ENCODE measurements around the gene FHIP2A.
"Not testable (repeated sequence)": the region's sequence is repeated elsewhere in the genome, so short reads cannot be mapped to it uniquely, and the experiment has no call there.

Gene FHIP2A

DNA sequence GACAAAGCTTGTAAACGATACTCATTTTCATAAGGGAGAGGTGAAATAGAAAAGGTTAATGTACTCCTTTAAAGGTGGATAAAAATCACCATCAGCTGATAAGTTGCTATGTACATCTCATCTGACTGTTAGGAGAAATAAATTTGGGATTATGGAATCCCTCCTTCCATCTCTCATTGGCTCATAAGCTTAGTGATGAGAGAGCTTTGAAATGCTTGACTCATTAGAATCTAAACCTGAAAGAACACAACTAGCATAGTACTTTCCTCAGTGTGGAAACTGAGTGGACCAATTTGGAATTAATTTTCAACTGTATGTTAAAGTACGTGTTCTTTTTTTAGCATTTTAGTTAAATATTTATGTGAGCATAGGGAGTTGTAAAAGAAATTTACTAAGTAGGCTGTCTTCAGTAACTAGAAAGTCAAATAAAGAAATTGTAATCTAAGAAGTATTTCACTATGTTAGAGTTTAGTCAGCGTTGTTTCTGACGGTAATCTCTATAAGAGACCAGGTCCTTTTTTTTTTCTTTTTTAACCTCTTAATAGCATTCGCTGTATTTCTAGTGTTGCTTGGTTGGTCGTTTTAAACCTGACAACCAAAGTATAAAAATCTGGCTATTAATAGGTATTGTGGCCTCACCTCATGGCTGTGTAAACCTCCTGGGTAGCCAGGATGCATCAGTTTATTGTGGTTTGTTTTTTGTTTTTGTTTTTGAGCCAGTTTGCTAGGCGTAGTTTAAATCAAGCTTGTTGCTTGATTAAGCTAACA is 34.4 kb downstream of the FHIP2A start:
- H3K27me3 ChIP-seq (ENCODE audit: insufficient read depth, low read length, poor library complexity): no peaks in the 10 kb centered on the region
- no peaks in the 10 kb centered on the region for H3K79me1 ChIP-seq (ENCODE audit: low read length)
- no peak overlapping the region for H2BK15ac ChIP-seq (replicated peaks; ENCODE audit: low read depth)
- no peak overlapping the region for H3K27ac ChIP-seq (ENCODE audit: low read depth, low read length)
- no peak overlapping the region for H3K23ac ChIP-seq (ENCODE audit: low read length)
- H3K9ac ChIP-seq (ENCODE audit: low read length): no peak overlapping the region
- H2BK5ac ChIP-seq (ENCODE audit: low read length): no peak overlapping the region
- no peak overlapping the region for H2AK5ac ChIP-seq (ENCODE audit: low read length)
- H3K56ac ChIP-seq (ENCODE audit: low read length): no peak overlapping the region
- DNase-seq: no peak
- peaks cover 1% of the 10 kb centered on the region for H3K36me3 ChIP-seq (ENCODE audit: control insufficient read depth, insufficient read depth, low read length)
- no peak overlapping the region for H2BK120ac ChIP-seq (ENCODE audit: low read depth, low read length)
- WGBS (ENCODE audit: extremely low coverage, insufficient coverage, low lambda C conversion rate): no CpG with 5 or more reads among the region's 7 CpGs
- no peak overlapping the region for H4K5ac ChIP-seq (ENCODE audit: low read length)
- H3K4me1 ChIP-seq (ENCODE audit: control insufficient read depth, low read depth, low read length): no peaks in the 10 kb centered on the region
- no peak overlapping the region for H3K4ac ChIP-seq (ENCODE audit: low read depth, low read length)
- H3K4me2 ChIP-seq (ENCODE audit: low read length): no peak overlapping the region
- no peak overlapping the region for H3K4me3 ChIP-seq (ENCODE audit: low read length)
- H3K18ac ChIP-seq (ENCODE audit: low read length): no peak overlapping the region
- no peaks in the 10 kb centered on the region for H3K79me2 ChIP-seq (ENCODE audit: control insufficient read depth, insufficient read depth, low read length)
- no peak overlapping the region for H4K8ac ChIP-seq (ENCODE audit: low read depth, low read length)

DNA sequence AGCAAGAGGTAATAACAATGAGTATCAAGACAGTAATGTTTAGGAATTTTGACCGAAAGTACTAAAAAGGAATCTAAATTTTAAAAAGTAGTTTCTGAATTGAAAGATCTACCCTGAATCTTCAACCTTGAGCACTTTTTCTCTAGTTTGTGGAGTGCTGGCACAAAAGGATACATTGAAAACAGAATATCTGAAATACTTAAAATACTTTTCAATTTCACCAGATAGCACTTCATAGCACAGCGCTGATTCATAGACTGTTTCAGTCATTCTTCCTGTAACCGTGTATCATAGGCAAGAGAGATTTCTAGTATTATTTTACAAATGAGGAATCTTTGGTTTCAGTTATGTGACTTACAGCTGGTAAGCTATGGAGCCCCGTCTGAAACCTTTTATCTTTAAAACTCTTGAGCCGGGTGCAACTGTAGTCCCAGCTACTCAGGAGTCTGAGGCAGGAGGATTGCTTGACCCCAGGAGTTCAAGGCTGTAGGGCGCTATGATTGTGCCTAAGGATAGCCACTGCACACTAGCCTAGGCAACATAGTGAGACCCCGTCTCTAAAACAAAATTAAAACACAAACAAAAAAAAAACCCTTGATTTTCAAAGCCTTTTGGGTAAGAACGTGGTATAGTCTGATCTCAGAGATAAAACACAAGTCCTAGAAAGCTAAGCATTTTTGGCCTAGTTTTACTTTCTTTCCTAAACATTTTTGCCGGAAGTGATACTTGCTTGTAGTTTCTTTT is 35.1 kb downstream of the FHIP2A start:
- no CpG with 5 or more reads among the region's 9 CpGs for WGBS (ENCODE audit: extremely low coverage, insufficient coverage, low lambda C conversion rate)
- H2BK5ac ChIP-seq (ENCODE audit: low read length): no peak overlapping the region
- H3K79me2 ChIP-seq (ENCODE audit: control insufficient read depth, insufficient read depth, low read length): no peaks in the 10 kb centered on the region
- no peaks in the 10 kb centered on the region for H3K79me1 ChIP-seq (ENCODE audit: low read length)
- no peak overlapping the region for H3K9ac ChIP-seq (ENCODE audit: low read length)
- no peak overlapping the region for H3K4ac ChIP-seq (ENCODE audit: low read depth, low read length)
- no peak overlapping the region for H3K4me2 ChIP-seq (ENCODE audit: low read length)
- peak overlapping the region; percentile 56 for H4K8ac ChIP-seq (ENCODE audit: low read depth, low read length)
- no peak overlapping the region for H3K56ac ChIP-seq (ENCODE audit: low read length)
- no peak overlapping the region for H3K27ac ChIP-seq (ENCODE audit: low read depth, low read length)
- no peaks in the 10 kb centered on the region for H3K27me3 ChIP-seq (ENCODE audit: insufficient read depth, low read length, poor library complexity)
- H2AK5ac ChIP-seq (ENCODE audit: low read length): no peak overlapping the region
- peak; percentile 28 for DNase-seq
- H3K18ac ChIP-seq (ENCODE audit: low read length): peak overlapping the region; percentile 39
- no peak overlapping the region for H2BK15ac ChIP-seq (replicated peaks; ENCODE audit: low read depth)
- H2BK120ac ChIP-seq (ENCODE audit: low read depth, low read length): no peak overlapping the region
- peaks cover 1% of the 10 kb centered on the region for H3K36me3 ChIP-seq (ENCODE audit: control insufficient read depth, insufficient read depth, low read length)
- H3K23ac ChIP-seq (ENCODE audit: low read length): no peak overlapping the region
- no peak overlapping the region for H3K4me3 ChIP-seq (ENCODE audit: low read length)
- no peak overlapping the region for H4K5ac ChIP-seq (ENCODE audit: low read length)
- no peaks in the 10 kb centered on the region for H3K4me1 ChIP-seq (ENCODE audit: control insufficient read depth, low read depth, low read length)

DNA sequence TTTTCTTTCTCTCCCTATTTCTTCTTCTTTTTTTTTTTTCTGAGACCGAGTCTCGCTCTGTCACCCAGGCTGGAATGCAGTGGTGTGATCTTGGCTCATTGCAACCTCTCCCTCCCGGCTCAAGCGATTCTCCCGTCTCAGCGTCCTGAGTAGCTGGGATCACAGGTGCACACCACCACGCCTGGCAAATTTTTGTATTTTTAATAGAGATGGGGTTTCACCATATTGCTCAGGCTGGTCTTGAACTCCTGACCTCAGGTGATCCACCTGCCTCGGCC is 35.6 kb downstream of the FHIP2A start:
- not testable (repeated sequence) for H3K79me1 ChIP-seq (ENCODE audit: low read length); H3K36me3 ChIP-seq (ENCODE audit: control insufficient read depth, insufficient read depth, low read length); H3K4me3 ChIP-seq (ENCODE audit: low read length); DNase-seq; H3K4ac ChIP-seq (ENCODE audit: low read depth, low read length); H2BK5ac ChIP-seq (ENCODE audit: low read length); H3K56ac ChIP-seq (ENCODE audit: low read length); H4K8ac ChIP-seq (ENCODE audit: low read depth, low read length); H3K23ac ChIP-seq (ENCODE audit: low read length); H3K79me2 ChIP-seq (ENCODE audit: control insufficient read depth, insufficient read depth, low read length); H3K18ac ChIP-seq (ENCODE audit: low read length); H2AK5ac ChIP-seq (ENCODE audit: low read length); H2BK15ac ChIP-seq (replicated peaks; ENCODE audit: low read depth); H3K9ac ChIP-seq (ENCODE audit: low read length); H3K27me3 ChIP-seq (ENCODE audit: insufficient read depth, low read length, poor library complexity); H2BK120ac ChIP-seq (ENCODE audit: low read depth, low read length); H3K27ac ChIP-seq (ENCODE audit: low read depth, low read length); H3K4me2 ChIP-seq (ENCODE audit: low read length); H4K5ac ChIP-seq (ENCODE audit: low read length); H3K4me1 ChIP-seq (ENCODE audit: control insufficient read depth, low read depth, low read length)
- WGBS (ENCODE audit: extremely low coverage, insufficient coverage, low lambda C conversion rate): no CpG with 5 or more reads among the region's 8 CpGs

DNA sequence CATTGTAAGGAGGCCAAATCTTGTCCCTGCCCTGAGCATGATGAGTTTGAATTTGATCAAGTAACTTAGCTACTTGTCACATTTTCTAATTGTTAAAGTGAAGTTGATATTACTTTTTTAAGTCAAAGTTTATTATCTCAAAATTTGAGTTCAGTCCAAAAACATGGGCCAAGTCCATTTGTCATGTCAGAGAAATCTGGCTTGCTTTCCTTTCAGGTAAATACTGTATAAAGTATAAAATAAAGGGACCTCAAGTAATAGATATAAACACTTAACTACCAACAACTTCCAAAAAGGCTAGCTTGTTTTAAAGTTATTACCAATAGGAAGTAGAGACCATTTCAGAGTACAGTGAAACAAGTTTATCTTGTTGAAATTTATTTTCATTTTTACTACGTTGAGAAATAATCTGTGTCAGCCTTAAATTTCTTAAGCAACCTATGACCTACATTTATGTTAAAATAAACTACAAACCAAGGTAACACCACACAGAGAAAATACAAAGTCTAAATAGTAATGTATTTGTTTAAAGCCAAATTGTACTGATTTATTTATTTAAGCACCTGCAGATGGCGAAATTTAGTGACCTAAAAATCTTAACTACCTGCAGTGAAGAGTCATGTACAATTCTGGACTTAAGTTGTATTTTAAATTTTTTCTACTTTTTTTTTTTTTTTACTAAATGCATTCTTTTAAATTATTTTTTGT is 36.5 kb downstream of the FHIP2A start:
- H3K27ac ChIP-seq (ENCODE audit: low read depth, low read length): no peak overlapping the region
- no CpG with 5 or more reads among the region's 2 CpGs for WGBS (ENCODE audit: extremely low coverage, insufficient coverage, low lambda C conversion rate)

DNA sequence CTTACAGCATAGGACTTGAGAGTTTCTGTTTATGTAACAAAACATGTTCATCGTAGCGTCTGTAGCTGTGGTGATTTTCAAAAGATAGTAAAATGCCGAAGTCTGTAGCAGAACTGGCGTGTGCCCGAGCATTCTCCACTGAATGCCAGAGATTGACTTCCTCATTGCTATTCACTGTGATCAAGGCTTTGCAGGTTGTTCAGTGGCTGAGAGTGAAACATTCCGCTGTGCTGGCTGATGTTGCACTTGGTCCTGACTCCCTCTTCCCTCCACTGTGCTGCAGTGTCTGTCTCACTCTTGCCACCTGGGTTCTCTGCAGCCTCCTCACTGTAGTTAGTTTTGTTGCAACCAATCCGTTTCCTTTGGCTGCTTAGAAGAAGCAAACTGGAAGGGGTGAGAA is 37.6 kb downstream of the FHIP2A start:
- Histone ChIP-seq H3K27me3 (ENCODE audit: insufficient read depth, low read length, poor library complexity) (no peaks in the 10 kb centered on the region), H3K23ac (ENCODE audit: low read length) (no peak overlapping the region), H3K27ac (ENCODE audit: low read depth, low read length) (no peak overlapping the region), H2AK5ac (ENCODE audit: low read length) (no peak overlapping the region), H2BK5ac (ENCODE audit: low read length) (no peak overlapping the region), H2BK15ac (replicated peaks; ENCODE audit: low read depth) (no peak overlapping the region), H3K4ac (ENCODE audit: low read depth, low read length) (no peak overlapping the region), H4K5ac (ENCODE audit: low read length) (no peak overlapping the region), H3K4me2 (ENCODE audit: low read length) (no peak overlapping the region), H3K79me1 (ENCODE audit: low read length) (no peaks in the 10 kb centered on the region), H3K36me3 (ENCODE audit: control insufficient read depth, insufficient read depth, low read length) (peaks cover 1% of the 10 kb centered on the region), H3K4me3 (ENCODE audit: low read length) (no peak overlapping the region), H3K18ac (ENCODE audit: low read length) (no peak overlapping the region), H2BK120ac (ENCODE audit: low read depth, low read length) (no peak overlapping the region), H3K56ac (ENCODE audit: low read length) (no peak overlapping the region), H3K4me1 (ENCODE audit: control insufficient read depth, low read depth, low read length) (no peaks in the 10 kb centered on the region), H4K8ac (ENCODE audit: low read depth, low read length) (no peak overlapping the region), H3K9ac (ENCODE audit: low read length) (no peak overlapping the region), H3K79me2 (ENCODE audit: control insufficient read depth, insufficient read depth, low read length) (no peaks in the 10 kb centered on the region)
- DNase-seq: peak; percentile 42
- WGBS (ENCODE audit: extremely low coverage, insufficient coverage, low lambda C conversion rate): no CpG with 5 or more reads among the region's 7 CpGs

More for the DNA sequence above, 36.5 kb downstream of the FHIP2A start:
- H3K4ac ChIP-seq (ENCODE audit: low read depth, low read length): no peak overlapping the region
- no peaks in the 10 kb centered on the region for H3K4me1 ChIP-seq (ENCODE audit: control insufficient read depth, low read depth, low read length)
- no peak overlapping the region for H2BK15ac ChIP-seq (replicated peaks; ENCODE audit: low read depth)
- no peak overlapping the region for H3K4me3 ChIP-seq (ENCODE audit: low read length)
- no peaks in the 10 kb centered on the region for H3K27me3 ChIP-seq (ENCODE audit: insufficient read depth, low read length, poor library complexity)
- H2BK5ac ChIP-seq (ENCODE audit: low read length): no peak overlapping the region
- H3K79me2 ChIP-seq (ENCODE audit: control insufficient read depth, insufficient read depth, low read length): no peaks in the 10 kb centered on the region
- peaks cover 1% of the 10 kb centered on the region for H3K36me3 ChIP-seq (ENCODE audit: control insufficient read depth, insufficient read depth, low read length)
- no peak for DNase-seq
- no peak overlapping the region for H3K9ac ChIP-seq (ENCODE audit: low read length)
- no peak overlapping the region for H3K56ac ChIP-seq (ENCODE audit: low read length)
- H2BK120ac ChIP-seq (ENCODE audit: low read depth, low read length): no peak overlapping the region
- no peak overlapping the region for H3K4me2 ChIP-seq (ENCODE audit: low read length)
- no peak overlapping the region for H4K5ac ChIP-seq (ENCODE audit: low read length)
- H2AK5ac ChIP-seq (ENCODE audit: low read length): no peak overlapping the region
- no peak overlapping the region for H4K8ac ChIP-seq (ENCODE audit: low read depth, low read length)
- H3K23ac ChIP-seq (ENCODE audit: low read length): no peak overlapping the region
- no peaks in the 10 kb centered on the region for H3K79me1 ChIP-seq (ENCODE audit: low read length)
- H3K18ac ChIP-seq (ENCODE audit: low read length): no peak overlapping the region
